ENCODE data around the gene RFTN2.
"Not testable (repeated sequence)": the region's sequence is repeated elsewhere in the genome, so short reads cannot be mapped to it uniquely, and the experiment has no call there.

The RFTN2 gene

GRCh38 chr2:197560146-197560665 is 115.2 kb downstream of the RFTN2 start:
- peaks cover 5% of the 10 kb centered on the region for H3K36me3 ChIP-seq (ENCODE audit: control insufficient read depth, low read depth, low read length)
- H3K9ac ChIP-seq (ENCODE audit: low read length) = no peak overlapping the region
- no peaks in the 10 kb centered on the region for H3K9me3 ChIP-seq (ENCODE audit: control insufficient read depth, low read depth, low read length)
- H3K4me1 ChIP-seq (ENCODE audit: control insufficient read depth, low read depth, low read length) = no peaks in the 10 kb centered on the region
- H3K27ac ChIP-seq (ENCODE audit: low read length) = no peak overlapping the region
- H3K4me3 ChIP-seq (ENCODE audit: low read length) = no peak overlapping the region
- H3K27me3 ChIP-seq (ENCODE audit: control insufficient read depth, insufficient read depth, low read length) = no peaks in the 10 kb centered on the region

- H3K27ac ChIP-seq (ENCODE audit: low read length) = no peak overlapping the region
- no peaks in the 10 kb centered on the region for H3K9me3 ChIP-seq (ENCODE audit: control insufficient read depth, low read depth, low read length)
- no peaks in the 10 kb centered on the region for H3K27me3 ChIP-seq (ENCODE audit: control insufficient read depth, insufficient read depth, low read length)
- no peak overlapping the region for H3K9ac ChIP-seq (ENCODE audit: low read length)
- no peaks in the 10 kb centered on the region for H3K4me1 ChIP-seq (ENCODE audit: control insufficient read depth, low read depth, low read length)
- H3K4me3 ChIP-seq (ENCODE audit: low read length) = no peak overlapping the region
- H3K36me3 ChIP-seq (ENCODE audit: control insufficient read depth, low read depth, low read length) = peaks cover 5% of the 10 kb centered on the region
Observed at GRCh38 chr2:197559681-197560080, 115.7 kb downstream of the RFTN2 start.

GRCh38 chr2:197558393-197558792 is 117.0 kb downstream of the RFTN2 start:
- H3K4me3 ChIP-seq (ENCODE audit: low read length) = no peak overlapping the region
- peaks cover 9% of the 10 kb centered on the region for H3K36me3 ChIP-seq (ENCODE audit: control insufficient read depth, low read depth, low read length)
- no peak overlapping the region for H3K27ac ChIP-seq (ENCODE audit: low read length)
- no peak overlapping the region for H3K9ac ChIP-seq (ENCODE audit: low read length)
- H3K4me1 ChIP-seq (ENCODE audit: control insufficient read depth, low read depth, low read length) = no peaks in the 10 kb centered on the region
- no peaks in the 10 kb centered on the region for H3K27me3 ChIP-seq (ENCODE audit: control insufficient read depth, insufficient read depth, low read length)
- H3K9me3 ChIP-seq (ENCODE audit: control insufficient read depth, low read depth, low read length) = no peaks in the 10 kb centered on the region

GRCh38 chr2:197556456-197556855 is 118.9 kb downstream of the RFTN2 start:
- H3K27ac ChIP-seq (ENCODE audit: low read length) = no peak overlapping the region
- no peak overlapping the region for H3K9ac ChIP-seq (ENCODE audit: low read length)
- H3K27me3 ChIP-seq (ENCODE audit: control insufficient read depth, insufficient read depth, low read length) = no peaks in the 10 kb centered on the region
- H3K4me1 ChIP-seq (ENCODE audit: control insufficient read depth, low read depth, low read length) = no peaks in the 10 kb centered on the region
- H3K4me3 ChIP-seq (ENCODE audit: low read length) = no peak overlapping the region
- H3K36me3 ChIP-seq (ENCODE audit: control insufficient read depth, low read depth, low read length) = peaks cover 14% of the 10 kb centered on the region
- no peaks in the 10 kb centered on the region for H3K9me3 ChIP-seq (ENCODE audit: control insufficient read depth, low read depth, low read length)

GRCh38 chr2:197555467-197555866 is 119.9 kb downstream of the RFTN2 start:
- Histone ChIP-seq H3K4me1 (ENCODE audit: control insufficient read depth, low read depth, low read length) (no peaks in the 10 kb centered on the region), H3K9ac (ENCODE audit: low read length) (no peak overlapping the region), H3K4me3 (ENCODE audit: low read length) (no peak overlapping the region), H3K27ac (ENCODE audit: low read length) (no peak overlapping the region), H3K9me3 (ENCODE audit: control insufficient read depth, low read depth, low read length) (no peaks in the 10 kb centered on the region), H3K36me3 (ENCODE audit: control insufficient read depth, low read depth, low read length) (peaks cover 24% of the 10 kb centered on the region), H3K27me3 (ENCODE audit: control insufficient read depth, insufficient read depth, low read length) (no peaks in the 10 kb centered on the region)

- not testable (repeated sequence) for H3K4me1 ChIP-seq (ENCODE audit: control insufficient read depth, low read depth, low read length); H3K9ac ChIP-seq (ENCODE audit: low read length); H3K27ac ChIP-seq (ENCODE audit: low read length); H3K27me3 ChIP-seq (ENCODE audit: control insufficient read depth, insufficient read depth, low read length); H3K9me3 ChIP-seq (ENCODE audit: control insufficient read depth, low read depth, low read length); H3K4me3 ChIP-seq (ENCODE audit: low read length)
- H3K36me3 ChIP-seq (ENCODE audit: control insufficient read depth, low read depth, low read length) = peaks cover 34% of the 10 kb centered on the region
Observed at GRCh38 chr2:197551260-197551659, 124.1 kb downstream of the RFTN2 start.

GRCh38 chr2:197548582-197548981 is 126.8 kb downstream of the RFTN2 start:
- peaks cover 35% of the 10 kb centered on the region for H3K36me3 ChIP-seq (ENCODE audit: control insufficient read depth, low read depth, low read length)
- no peaks in the 10 kb centered on the region for H3K27me3 ChIP-seq (ENCODE audit: control insufficient read depth, insufficient read depth, low read length)
- H3K9ac ChIP-seq (ENCODE audit: low read length) = no peak overlapping the region
- no peak overlapping the region for H3K4me3 ChIP-seq (ENCODE audit: low read length)
- no peaks in the 10 kb centered on the region for H3K4me1 ChIP-seq (ENCODE audit: control insufficient read depth, low read depth, low read length)
- H3K9me3 ChIP-seq (ENCODE audit: control insufficient read depth, low read depth, low read length) = no peaks in the 10 kb centered on the region
- H3K27ac ChIP-seq (ENCODE audit: low read length) = no peak overlapping the region

GRCh38 chr2:197547163-197547900 is 128.1 kb downstream of the RFTN2 start:
- H3K9ac ChIP-seq (ENCODE audit: low read length) = no peak overlapping the region
- no peak overlapping the region for H3K27ac ChIP-seq (ENCODE audit: low read length)
- no peaks in the 10 kb centered on the region for H3K27me3 ChIP-seq (ENCODE audit: control insufficient read depth, insufficient read depth, low read length)
- H3K9me3 ChIP-seq (ENCODE audit: control insufficient read depth, low read depth, low read length) = no peaks in the 10 kb centered on the region
- H3K4me1 ChIP-seq (ENCODE audit: control insufficient read depth, low read depth, low read length) = no peaks in the 10 kb centered on the region
- no peak overlapping the region for H3K4me3 ChIP-seq (ENCODE audit: low read length)
- peaks cover 45% of the 10 kb centered on the region for H3K36me3 ChIP-seq (ENCODE audit: control insufficient read depth, low read depth, low read length)

- Histone ChIP-seq H3K27ac (ENCODE audit: low read length) (no peak overlapping the region), H3K9me3 (ENCODE audit: control insufficient read depth, low read depth, low read length) (no peaks in the 10 kb centered on the region), H3K9ac (ENCODE audit: low read length) (no peak overlapping the region), H3K27me3 (ENCODE audit: control insufficient read depth, insufficient read depth, low read length) (no peaks in the 10 kb centered on the region), H3K36me3 (ENCODE audit: control insufficient read depth, low read depth, low read length) (peaks cover 52% of the 10 kb centered on the region), H3K4me1 (ENCODE audit: control insufficient read depth, low read depth, low read length) (no peaks in the 10 kb centered on the region), H3K4me3 (ENCODE audit: low read length) (no peak overlapping the region)
Observed at GRCh38 chr2:197543206-197543605, 132.2 kb downstream of the RFTN2 start.

GRCh38 chr2:197539734-197540133 is 135.7 kb downstream of the RFTN2 start:
- no peaks in the 10 kb centered on the region for H3K9me3 ChIP-seq (ENCODE audit: control insufficient read depth, low read depth, low read length)
- no peaks in the 10 kb centered on the region for H3K27me3 ChIP-seq (ENCODE audit: control insufficient read depth, insufficient read depth, low read length)
- H3K36me3 ChIP-seq (ENCODE audit: control insufficient read depth, low read depth, low read length) = peaks cover 69% of the 10 kb centered on the region
- H3K9ac ChIP-seq (ENCODE audit: low read length) = no peak overlapping the region
- H3K27ac ChIP-seq (ENCODE audit: low read length) = no peak overlapping the region
- no peak overlapping the region for H3K4me3 ChIP-seq (ENCODE audit: low read length)
- H3K4me1 ChIP-seq (ENCODE audit: control insufficient read depth, low read depth, low read length) = no peaks in the 10 kb centered on the region

- Histone ChIP-seq H3K4me3 (ENCODE audit: low read length) (no peak overlapping the region), H3K27ac (ENCODE audit: low read length) (no peak overlapping the region), H3K27me3 (ENCODE audit: control insufficient read depth, insufficient read depth, low read length) (no peaks in the 10 kb centered on the region), H3K9me3 (ENCODE audit: control insufficient read depth, low read depth, low read length) (no peaks in the 10 kb centered on the region), H3K9ac (ENCODE audit: low read length) (no peak overlapping the region), H3K36me3 (ENCODE audit: control insufficient read depth, low read depth, low read length) (peaks cover 62% of the 10 kb centered on the region), H3K4me1 (ENCODE audit: control insufficient read depth, low read depth, low read length) (no peaks in the 10 kb centered on the region)
Observed at GRCh38 chr2:197538412-197538811, 137.0 kb downstream of the RFTN2 start.
